ENCODE results near the gene BLTP1.
A peak's percentile ranks its signal among the peaks of the same experiment; 100 is the strongest.

Gene BLTP1

GRCh38 chr4:122170775-122171174 is 18.6 kb downstream of the BLTP1 start:
- POLR2A ChIA-PET = no interaction called here
- CTCF ChIA-PET = no interaction called here
- H3K4me3 ChIP-seq (ENCODE audit: low read depth, low read length) = no peak overlapping the region
- no peaks in the 10 kb centered on the region for H3K4me1 ChIP-seq (ENCODE audit: control insufficient read depth, insufficient read depth, low read length)
- H3K27ac ChIP-seq (ENCODE audit: extremely low read depth, low read depth, low read length) = no peak overlapping the region
- no peaks in the 10 kb centered on the region; a peak in 2 of 3 replicates for H3K36me3 ChIP-seq (ENCODE audit: control insufficient read depth in 2 of 2, insufficient read depth in 1 of 2, low read length in 2 of 2)
- H3K9me3 ChIP-seq (ENCODE audit: control insufficient read depth, insufficient read depth, low read depth, low read length) = no peaks in the 10 kb centered on the region
- TF ChIP-seq GLI2 (tag by site-specific recombination; IDR thresholded peaks at IDR 0.05; ENCODE audit: borderline replicate concordance, low read depth) (no peak), TRIM28 (IDR thresholded peaks at IDR 0.05; ENCODE audit: borderline replicate concordance, low read length) (no peak), SCRT1 (tag by site-specific recombination; IDR thresholded peaks at IDR 0.05; ENCODE audit: borderline replicate concordance) (no peak), ZNF391 (tag by site-specific recombination; IDR thresholded peaks at IDR 0.05; ENCODE audit: borderline replicate concordance, low read depth) (no peak), HOXD13 (CRISPR knock-in tag; IDR thresholded peaks at IDR 0.05; ENCODE audit: borderline replicate concordance) (no peak), ZNF16 (tag by site-specific recombination; IDR thresholded peaks at IDR 0.05; ENCODE audit: low read depth) (no peak), ZBTB20 (tag by site-specific recombination; IDR thresholded peaks at IDR 0.05) (no peak), ZFP41 (tag by site-specific recombination; IDR thresholded peaks at IDR 0.05; ENCODE audit: borderline replicate concordance) (no peak), ZNF169 (tag by site-specific recombination; IDR thresholded peaks at IDR 0.05) (no peak), KLF16 (tag by site-specific recombination; IDR thresholded peaks at IDR 0.05) (no peak), ZNF555 (tag by site-specific recombination; conservative IDR thresholded peaks at IDR 0.05) (no peak), ZNF501 (tag by site-specific recombination; IDR thresholded peaks at IDR 0.05) (no peak)

DNA sequence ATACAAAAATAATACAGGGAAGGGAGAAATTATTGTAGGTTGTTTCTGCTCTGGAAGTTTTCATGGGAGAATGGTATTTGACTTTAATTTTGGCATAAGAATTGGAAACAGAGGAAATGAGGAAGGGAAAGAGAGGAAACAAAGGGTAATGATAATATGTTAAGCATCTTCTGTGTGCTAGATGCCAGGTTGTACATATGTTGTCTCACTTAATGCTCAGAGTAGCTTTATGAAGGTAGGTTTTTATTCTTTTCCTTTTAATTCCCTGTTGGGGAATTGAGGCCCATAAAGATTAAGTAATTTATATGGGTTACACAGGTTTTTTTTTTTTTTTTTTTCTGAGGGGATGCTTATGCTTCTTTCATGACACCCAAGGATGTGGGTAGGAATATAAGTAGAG is 19.2 kb downstream of the BLTP1 start:
- CTCF ChIA-PET = no interaction called here
- POLR2A ChIA-PET = no interaction called here
- Histone ChIP-seq H3K4me3 (ENCODE audit: low read depth, low read length) (no peak overlapping the region), H3K36me3 (ENCODE audit: control insufficient read depth in 2 of 2, insufficient read depth in 1 of 2, low read length in 2 of 2) (no peaks in the 10 kb centered on the region; a peak in 2 of 3 replicates), H3K4me1 (ENCODE audit: control insufficient read depth, insufficient read depth, low read length) (no peaks in the 10 kb centered on the region), H3K9me3 (ENCODE audit: control insufficient read depth, insufficient read depth, low read depth, low read length) (no peaks in the 10 kb centered on the region), H3K27ac (ENCODE audit: extremely low read depth, low read depth, low read length) (no peak overlapping the region)
- TF ChIP-seq ZBTB17 (tag by site-specific recombination; IDR thresholded peaks at IDR 0.05) (no peak), ZBTB21 (tag by site-specific recombination; IDR thresholded peaks at IDR 0.05) (no peak), ZNF133 (tag by site-specific recombination; IDR thresholded peaks at IDR 0.05) (peak; percentile 79)

DNA sequence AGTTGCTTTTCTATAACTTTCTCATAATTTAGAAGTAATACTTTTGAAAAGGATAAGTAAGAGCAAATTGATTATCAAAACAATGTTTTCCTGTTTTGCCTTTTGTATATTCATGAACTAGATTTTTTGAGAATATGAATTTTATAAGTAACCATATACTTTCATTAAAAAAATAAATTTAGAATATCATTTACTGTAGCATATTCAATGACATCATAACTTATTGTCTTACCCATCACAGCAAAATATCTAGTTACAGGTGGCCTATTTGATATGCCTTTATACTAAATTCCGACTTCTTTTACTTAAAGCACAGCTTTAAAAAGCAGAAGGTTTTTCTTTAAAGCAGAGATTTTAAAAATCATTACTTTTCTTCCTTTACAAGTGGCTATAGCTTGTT is 20.1 kb downstream of the BLTP1 start:
- Histone ChIP-seq H3K9me3 (ENCODE audit: control insufficient read depth, insufficient read depth, low read depth, low read length) (no peaks in the 10 kb centered on the region), H3K27ac (ENCODE audit: extremely low read depth, low read depth, low read length) (no peak overlapping the region), H3K4me3 (ENCODE audit: low read depth, low read length) (no peak overlapping the region), H3K36me3 (ENCODE audit: control insufficient read depth in 2 of 2, insufficient read depth in 1 of 2, low read length in 2 of 2) (peaks cover 0 to 8% of the 10 kb centered on the region in 2 experiments), H3K4me1 (ENCODE audit: control insufficient read depth, insufficient read depth, low read length) (no peaks in the 10 kb centered on the region)
- TF ChIP-seq ZNF670 (tag by site-specific recombination; IDR thresholded peaks at IDR 0.05; ENCODE audit: low read depth) (no peak), ZSCAN16 (tag by site-specific recombination; IDR thresholded peaks at IDR 0.05) (no peak), ZNF280C (tag by site-specific recombination; IDR thresholded peaks at IDR 0.05) (no peak), ZNF37A (tag by site-specific recombination; IDR thresholded peaks at IDR 0.05) (no peak), ATF2 (tag by site-specific recombination; IDR thresholded peaks at IDR 0.05; ENCODE audit: low read depth) (peak; percentile 68; the same call in 1 of the 2 replicates), ZSCAN18 (tag by site-specific recombination; IDR thresholded peaks at IDR 0.05) (no peak), ZNF114 (tag by site-specific recombination; IDR thresholded peaks at IDR 0.05) (no peak)
- TF ChIP-seq, protein P1, sequence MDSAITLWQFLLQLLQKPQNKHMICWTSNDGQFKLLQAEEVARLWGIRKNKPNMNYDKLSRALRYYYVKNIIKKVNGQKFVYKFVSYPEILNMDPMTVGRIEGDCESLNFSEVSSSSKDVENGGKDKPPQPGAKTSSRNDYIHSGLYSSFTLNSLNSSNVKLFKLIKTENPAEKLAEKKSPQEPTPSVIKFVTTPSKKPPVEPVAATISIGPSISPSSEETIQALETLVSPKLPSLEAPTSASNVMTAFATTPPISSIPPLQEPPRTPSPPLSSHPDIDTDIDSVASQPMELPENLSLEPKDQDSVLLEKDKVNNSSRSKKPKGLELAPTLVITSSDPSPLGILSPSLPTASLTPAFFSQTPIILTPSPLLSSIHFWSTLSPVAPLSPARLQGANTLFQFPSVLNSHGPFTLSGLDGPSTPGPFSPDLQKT (IDR thresholded peaks at IDR 0.05; ENCODE audit: borderline replicate concordance, low read depth, low read length) = no peak
- POLR2A ChIA-PET = no interaction called here
- CTCF ChIA-PET = no interaction called here
